Measurements from ENCODE around the gene GABBR2.

GABBR2 gene

GRCh38 chr9:98726735-98727134, 18.0 kb upstream of the GABBR2 start:
- Histone ChIP-seq H3K27ac (ENCODE audit: poor library complexity, severe bottlenecking) (no peak overlapping the region), H3K9me3 (ENCODE audit: severe bottlenecking) (no peaks in the 10 kb centered on the region), H3K36me3 (ENCODE audit: low read depth) (no peaks in the 10 kb centered on the region), H3K27me3 (ENCODE audit: insufficient read depth, poor library complexity, severe bottlenecking) (peaks cover 8% of the 10 kb centered on the region), H3K4me3 (ENCODE audit: severe bottlenecking) (no peak overlapping the region), H3K4me1 (ENCODE audit: insufficient read depth, poor library complexity, severe bottlenecking) (no peaks in the 10 kb centered on the region)
- DNase-seq (ENCODE audit: low spot score) (no peak), ATAC-seq (ENCODE audit: low read depth) (no peak)
- no peak for TF ChIP-seq CTCF (IDR thresholded peaks at IDR 0.05; ENCODE audit: poor library complexity, severe bottlenecking)

- Histone ChIP-seq H3K4me3 (ENCODE audit: severe bottlenecking) (no peak overlapping the region), H3K9me3 (ENCODE audit: severe bottlenecking) (no peaks in the 10 kb centered on the region), H3K4me1 (ENCODE audit: insufficient read depth, poor library complexity, severe bottlenecking) (no peaks in the 10 kb centered on the region), H3K27ac (ENCODE audit: poor library complexity, severe bottlenecking) (no peak overlapping the region), H3K27me3 (ENCODE audit: insufficient read depth, poor library complexity, severe bottlenecking) (peaks cover 8% of the 10 kb centered on the region), H3K36me3 (ENCODE audit: low read depth) (no peaks in the 10 kb centered on the region)
- no peak for TF ChIP-seq CTCF (IDR thresholded peaks at IDR 0.05; ENCODE audit: poor library complexity, severe bottlenecking)
- DNase-seq (ENCODE audit: low spot score), result no peak
- no peak for ATAC-seq (ENCODE audit: low read depth)
Observed at GRCh38 chr9:98724810-98725530, 16.2 kb upstream of the GABBR2 start.

- DNase-seq (ENCODE audit: low spot score), result no peak
- no peaks in the 10 kb centered on the region for H3K4me1 ChIP-seq (ENCODE audit: insufficient read depth, poor library complexity, severe bottlenecking)
- peaks cover 8% of the 10 kb centered on the region for H3K27me3 ChIP-seq (ENCODE audit: insufficient read depth, poor library complexity, severe bottlenecking)
- H3K4me3 ChIP-seq (ENCODE audit: severe bottlenecking), result no peak overlapping the region
- H3K36me3 ChIP-seq (ENCODE audit: low read depth), result no peaks in the 10 kb centered on the region
- no peak overlapping the region for H3K27ac ChIP-seq (ENCODE audit: poor library complexity, severe bottlenecking)
- no peak for TF ChIP-seq CTCF (IDR thresholded peaks at IDR 0.05; ENCODE audit: poor library complexity, severe bottlenecking)
- no peaks in the 10 kb centered on the region for H3K9me3 ChIP-seq (ENCODE audit: severe bottlenecking)
- ATAC-seq (ENCODE audit: low read depth), result no peak
Observed at GRCh38 chr9:98721643-98722042, 12.9 kb upstream of the GABBR2 start.

DNA sequence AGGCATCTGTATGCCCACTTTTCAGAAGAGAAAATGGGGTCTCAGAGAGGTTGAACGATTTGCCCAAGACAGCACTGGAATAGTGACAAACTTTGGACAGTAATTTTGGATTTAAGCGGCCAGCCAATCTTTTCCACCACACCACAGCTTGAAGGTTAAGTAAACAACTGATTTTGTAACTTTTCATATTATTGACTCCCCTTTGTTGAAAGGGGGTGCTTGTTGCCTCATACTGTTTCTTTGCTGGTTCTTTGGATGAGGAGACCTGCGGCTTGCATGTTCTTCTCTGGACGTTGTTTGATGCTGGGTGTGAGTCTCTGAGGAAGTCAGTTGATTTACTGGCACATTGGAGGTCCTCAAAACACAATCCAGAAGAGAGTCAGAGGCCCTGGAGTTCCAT, 11.7 kb upstream of the GABBR2 start:
- peaks cover 6% of the 10 kb centered on the region for H3K27me3 ChIP-seq (ENCODE audit: insufficient read depth, poor library complexity, severe bottlenecking)
- no peaks in the 10 kb centered on the region for H3K9me3 ChIP-seq (ENCODE audit: severe bottlenecking)
- TF ChIP-seq CTCF (IDR thresholded peaks at IDR 0.05; ENCODE audit: poor library complexity, severe bottlenecking), result no peak
- H3K36me3 ChIP-seq (ENCODE audit: low read depth), result no peaks in the 10 kb centered on the region
- H3K27ac ChIP-seq (ENCODE audit: poor library complexity, severe bottlenecking), result no peak overlapping the region
- DNase-seq (ENCODE audit: low spot score) (no peak), ATAC-seq (ENCODE audit: low read depth) (no peak)
- H3K4me1 ChIP-seq (ENCODE audit: insufficient read depth, poor library complexity, severe bottlenecking), result no peaks in the 10 kb centered on the region
- no peak overlapping the region for H3K4me3 ChIP-seq (ENCODE audit: severe bottlenecking)

DNA sequence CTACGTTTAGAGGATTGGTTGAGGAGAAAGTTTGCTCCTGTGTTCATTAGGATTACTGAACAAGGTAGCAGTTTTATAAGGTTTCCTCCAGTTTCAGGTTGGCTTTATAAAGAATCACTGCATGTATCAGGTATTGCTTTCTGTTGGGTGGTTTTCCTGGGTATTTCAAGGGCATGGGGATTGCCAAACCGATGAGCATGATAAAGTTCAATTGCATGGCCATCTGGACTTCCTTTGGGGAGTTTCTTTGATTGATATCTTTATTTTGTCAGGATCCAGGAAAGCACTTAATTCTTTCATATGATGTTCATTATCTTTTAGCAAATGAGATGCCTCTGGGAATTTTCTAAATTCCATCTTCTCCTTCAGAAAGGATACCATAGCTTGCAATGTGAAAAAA, 10.3 kb upstream of the GABBR2 start:
- no peak overlapping the region for H3K27ac ChIP-seq (ENCODE audit: poor library complexity, severe bottlenecking)
- H3K9me3 ChIP-seq (ENCODE audit: severe bottlenecking), result no peaks in the 10 kb centered on the region
- peaks cover 6% of the 10 kb centered on the region for H3K27me3 ChIP-seq (ENCODE audit: insufficient read depth, poor library complexity, severe bottlenecking)
- H3K36me3 ChIP-seq (ENCODE audit: low read depth), result no peaks in the 10 kb centered on the region
- DNase-seq (ENCODE audit: low spot score) (no peak), ATAC-seq (ENCODE audit: low read depth) (no peak)
- no peak for TF ChIP-seq CTCF (IDR thresholded peaks at IDR 0.05; ENCODE audit: poor library complexity, severe bottlenecking)
- no peaks in the 10 kb centered on the region for H3K4me1 ChIP-seq (ENCODE audit: insufficient read depth, poor library complexity, severe bottlenecking)
- H3K4me3 ChIP-seq (ENCODE audit: severe bottlenecking), result no peak overlapping the region
